Caki2 (cell line): ENCODE results near the gene SOX6. TPM values are rescaled to one million over a fixed set of nuclear protein-coding genes. Genes with fewer than 3 reads are reported as not detected.
"Not testable (repeated sequence)": the region's sequence is repeated elsewhere in the genome, so short reads cannot be mapped to it uniquely, and the experiment has no call there.

Experiments used
- DNase-seq: peaks from one replicate; pipeline ENCODE4 v3.0.0-alpha.2; 2015; ENCODE audit warnings: low read depth
- in situ Hi-C: cut with HindIII; loops from 2 replicates; pipeline ENCODE4 v1.10.0; 2016; ENCODE audit warnings: low sequenced_read_pairs, low pct_unique_long_range_greater_than_20kb, mixed read lengths
- total RNA-seq: library from RNA; depleted of rRNA; stranded (reverse); fragments of >200 nt; shearing (Covaris generic); gene quantifications from 2 replicates; pipeline ENCODE4 v1.2.3, GENCODE V29; 2014; ENCODE audit warnings: low replicate concordance

Gene SOX6
- total RNA-seq, 1 experiment from 2014 or later: 0.78 TPM

GRCh38 chr11:16141614-16142013 lies 214.7 kb downstream of the SOX6 start:
- DNase-seq, in situ Hi-C loops: not testable (repeated sequence)

GRCh38 chr11:16141162-16141561 lies 215.2 kb downstream of the SOX6 start:
- DNase-seq, in situ Hi-C loops: not testable (repeated sequence)

- no peak for DNase-seq
- in situ Hi-C loops: no loop called here
Measured at GRCh38 chr11:16136792-16137390, 219.5 kb downstream of the SOX6 start.

GRCh38 chr11:16133867-16134266 lies 222.5 kb downstream of the SOX6 start:
- DNase-seq: no peak
- in situ Hi-C loops: no loop called here

- no peak for DNase-seq
- in situ Hi-C loops: no loop called here
Measured at GRCh38 chr11:16127732-16128131, 228.6 kb downstream of the SOX6 start.

- in situ Hi-C loops: no loop called here
- no peak for DNase-seq
Measured at GRCh38 chr11:16126362-16126761, 230.0 kb downstream of the SOX6 start.

GRCh38 chr11:16125796-16126195 lies 230.6 kb downstream of the SOX6 start:
- no peak for DNase-seq
- in situ Hi-C loops: no loop called here

- DNase-seq: no peak
- in situ Hi-C loops: no loop called here
Measured at GRCh38 chr11:16124390-16124789, 232.0 kb downstream of the SOX6 start.

- in situ Hi-C loops: no loop called here
- no peak for DNase-seq
Measured at GRCh38 chr11:16121853-16122252, 234.5 kb downstream of the SOX6 start.

- no peak for DNase-seq
- in situ Hi-C loops: no loop called here
Measured at GRCh38 chr11:16120008-16120407, 236.3 kb downstream of the SOX6 start.

GRCh38 chr11:16117989-16118756 lies 238.2 kb downstream of the SOX6 start:
- DNase-seq: no peak

GRCh38 chr11:16114978-16115871 lies 241.1 kb downstream of the SOX6 start:
- in situ Hi-C loops: no loop called here
- no peak for DNase-seq

More at GRCh38 chr11:16117989-16118756, 238.2 kb downstream of the SOX6 start:
- in situ Hi-C loops: no loop called here

GRCh38 chr11:16114431-16114830 lies 241.9 kb downstream of the SOX6 start:
- in situ Hi-C loops: no loop called here
- DNase-seq: no peak

GRCh38 chr11:16111690-16112089 lies 244.7 kb downstream of the SOX6 start:
- DNase-seq: no peak
- in situ Hi-C loops: no loop called here

- no peak for DNase-seq
- in situ Hi-C loops: no loop called here
Measured at GRCh38 chr11:16110886-16111285, 245.5 kb downstream of the SOX6 start.

GRCh38 chr11:16099343-16099900 lies 256.9 kb downstream of the SOX6 start:
- DNase-seq: no peak
- in situ Hi-C loops: no loop called here

GRCh38 chr11:16098526-16099205 lies 257.7 kb downstream of the SOX6 start:
- no peak for DNase-seq
- in situ Hi-C loops: no loop called here

GRCh38 chr11:16097543-16097942 lies 258.8 kb downstream of the SOX6 start:
- in situ Hi-C loops: no loop called here
- no peak for DNase-seq
